MCF 10A (cell line): ENCODE measurements around the gene FCER2. TPM values are rescaled to one million over a fixed set of nuclear protein-coding genes. Genes with fewer than 3 reads are reported as not detected.

Source experiments
- BruUV-seq: library from RNA; stranded (reverse); fragments of 400-500 nt; replicated peaks from 2 replicates; lab custom pipeline; 2021; lab: Mats Ljungman, UMichigan
- CTCF ChIA-PET: fragments of 300-600 bp; sonication (Branson Sonifier 250); formaldehyde crosslinking; extraction: SDS; loops from one replicate; lab custom pipeline; 2021; ENCODE audit warnings: antibody characterized with exemption, inconsistent platforms; lab: Yijun Ruan, JAX
- POLR2A ChIA-PET: fragments of 300-600, 350-650 bp; sonication (Branson Sonifier 250); formaldehyde crosslinking; extraction: SDS; loops from one replicate; lab custom pipeline; 2020; ENCODE audit warnings: antibody characterized with exemption, inconsistent platforms; lab: Yijun Ruan, JAX
- DNase-seq: peaks from one replicate; pipeline ENCODE4 v3.0.0-alpha.2; 2018; ENCODE audit not compliant: unreplicated experiment
- H3K27ac Mint-ChIP-seq: one replicate; pipeline ENCODE4 v1.8.0; 2022; ENCODE audit warnings: mild to moderate bottlenecking, low read depth, mixed read lengths; ENCODE audit not compliant: unreplicated experiment
- H3K27me3 Mint-ChIP-seq: one replicate; pipeline ENCODE4 v1.8.0; 2022; ENCODE audit warnings: mixed read lengths; ENCODE audit not compliant: insufficient read depth, unreplicated experiment
- H3K36me3 Mint-ChIP-seq: one replicate; pipeline ENCODE4 v1.8.0; 2022; ENCODE audit warnings: mild to moderate bottlenecking, moderate library complexity, mixed read lengths; ENCODE audit not compliant: insufficient read depth, unreplicated experiment
- H3K4me1 Mint-ChIP-seq: one replicate; pipeline ENCODE4 v1.8.0; 2022; ENCODE audit warnings: mixed read lengths; ENCODE audit not compliant: insufficient read depth, unreplicated experiment
- H3K4me3 Mint-ChIP-seq: one replicate; pipeline ENCODE4 v1.8.0; 2022; ENCODE audit warnings: mild to moderate bottlenecking, moderate library complexity, mixed read lengths; ENCODE audit not compliant: unreplicated experiment
- H3K9me3 Mint-ChIP-seq: one replicate; pipeline ENCODE4 v1.8.0; 2022; ENCODE audit warnings: mixed read lengths; ENCODE audit not compliant: unreplicated experiment
- intact Hi-C: fragments of 100-400 bp; cut with micrococcal nuclease; formaldehyde crosslinking; loops from 2 replicates; pipeline ENCODE4 v1.14.1; 2022
- total RNA-seq: library from RNA; stranded (reverse); gene quantifications from 2 replicates; pipeline ENCODE4 v1.2.3, GENCODE V29; 2022
- TF ChIP-seq, protein P1 (sequence below): fragments of 200-600 bp; IDR thresholded peaks from one replicate; pipeline ENCODE4 v1.8.0; 2022; ENCODE audit warnings: antibody characterized with exemption, mild to moderate bottlenecking; ENCODE audit not compliant: unreplicated experiment

FCER2 gene
- total RNA-seq, 1 experiment from 2014 or later: not detected

DNA sequence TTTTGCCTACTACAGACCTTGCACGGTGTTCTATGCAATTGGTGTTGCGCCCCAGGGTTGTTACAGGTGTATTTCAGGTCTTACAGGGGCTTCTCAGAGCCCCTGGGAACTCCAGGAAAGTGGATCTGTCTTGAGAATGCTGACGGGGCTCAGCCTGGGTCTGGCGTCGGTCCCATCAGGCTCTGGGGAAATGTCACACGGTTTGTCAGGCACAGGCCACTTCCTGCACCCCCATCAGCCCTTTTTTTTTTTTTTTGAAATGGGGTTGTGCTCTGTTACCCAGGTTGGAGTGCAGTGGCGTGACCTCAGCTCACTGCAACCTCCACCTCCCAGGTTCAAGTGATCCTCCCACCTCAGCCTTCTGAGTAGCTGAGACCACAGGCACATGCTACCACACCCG, 16.7 kb upstream of the FCER2 start:
- POLR2A ChIA-PET: no interaction called here
- H3K4me3 Mint-ChIP-seq: no peak overlapping the region
- CTCF ChIA-PET: interaction anchor here (0.7 to 1.1 kb wide), 2 partner anchors 15 to 364 kb away, joined by 3 to 5 read pairs; no protein-coding TSS in a partner anchor
- intact Hi-C loops: no loop called here
- TF ChIP-seq, protein P1, sequence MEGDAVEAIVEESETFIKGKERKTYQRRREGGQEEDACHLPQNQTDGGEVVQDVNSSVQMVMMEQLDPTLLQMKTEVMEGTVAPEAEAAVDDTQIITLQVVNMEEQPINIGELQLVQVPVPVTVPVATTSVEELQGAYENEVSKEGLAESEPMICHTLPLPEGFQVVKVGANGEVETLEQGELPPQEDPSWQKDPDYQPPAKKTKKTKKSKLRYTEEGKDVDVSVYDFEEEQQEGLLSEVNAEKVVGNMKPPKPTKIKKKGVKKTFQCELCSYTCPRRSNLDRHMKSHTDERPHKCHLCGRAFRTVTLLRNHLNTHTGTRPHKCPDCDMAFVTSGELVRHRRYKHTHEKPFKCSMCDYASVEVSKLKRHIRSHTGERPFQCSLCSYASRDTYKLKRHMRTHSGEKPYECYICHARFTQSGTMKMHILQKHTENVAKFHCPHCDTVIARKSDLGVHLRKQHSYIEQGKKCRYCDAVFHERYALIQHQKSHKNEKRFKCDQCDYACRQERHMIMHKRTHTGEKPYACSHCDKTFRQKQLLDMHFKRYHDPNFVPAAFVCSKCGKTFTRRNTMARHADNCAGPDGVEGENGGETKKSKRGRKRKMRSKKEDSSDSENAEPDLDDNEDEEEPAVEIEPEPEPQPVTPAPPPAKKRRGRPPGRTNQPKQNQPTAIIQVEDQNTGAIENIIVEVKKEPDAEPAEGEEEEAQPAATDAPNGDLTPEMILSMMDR: no peak
- no peaks in the 10 kb centered on the region for H3K4me1 Mint-ChIP-seq
- H3K27me3 Mint-ChIP-seq: no peaks in the 10 kb centered on the region
- no TSS peak for BruUV-seq
- H3K27ac Mint-ChIP-seq: no peak overlapping the region
- no peak for DNase-seq
- no peaks in the 10 kb centered on the region for H3K9me3 Mint-ChIP-seq
- H3K36me3 Mint-ChIP-seq: no peaks in the 10 kb centered on the region

DNA sequence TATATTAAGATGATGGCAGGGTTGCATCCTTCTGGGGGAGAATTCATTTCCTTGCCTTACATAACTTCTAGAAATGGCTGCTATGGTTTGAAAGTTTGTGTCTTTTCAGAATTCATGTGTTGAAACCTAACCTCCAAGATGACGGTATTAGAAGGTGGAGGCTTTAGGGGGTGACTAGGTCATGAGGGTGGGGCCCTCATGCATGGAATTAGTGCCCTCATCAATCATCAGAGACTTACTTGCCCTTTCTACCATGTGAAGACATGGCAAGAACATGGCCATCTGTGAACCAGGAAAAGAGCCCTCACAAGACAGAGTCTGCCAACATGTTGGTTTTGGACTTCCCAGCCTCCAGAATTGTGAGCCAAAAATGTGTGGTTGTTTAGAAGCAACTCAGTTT, 14.8 kb upstream of the FCER2 start:
- H3K27ac Mint-ChIP-seq: no peak overlapping the region
- no peaks in the 10 kb centered on the region for H3K9me3 Mint-ChIP-seq
- H3K4me1 Mint-ChIP-seq: no peaks in the 10 kb centered on the region
- intact Hi-C loops: no loop called here
- H3K27me3 Mint-ChIP-seq: no peaks in the 10 kb centered on the region
- H3K36me3 Mint-ChIP-seq: no peaks in the 10 kb centered on the region
- DNase-seq: no peak
- no peak overlapping the region for H3K4me3 Mint-ChIP-seq
- TF ChIP-seq, protein P1: no peak
- BruUV-seq: no TSS peak
- CTCF ChIA-PET: interaction anchor here (0.6 kb wide), 1 partner anchor 885 kb away, joined by 3 read pairs; no protein-coding TSS in a partner anchor
- POLR2A ChIA-PET: no interaction called here

DNA sequence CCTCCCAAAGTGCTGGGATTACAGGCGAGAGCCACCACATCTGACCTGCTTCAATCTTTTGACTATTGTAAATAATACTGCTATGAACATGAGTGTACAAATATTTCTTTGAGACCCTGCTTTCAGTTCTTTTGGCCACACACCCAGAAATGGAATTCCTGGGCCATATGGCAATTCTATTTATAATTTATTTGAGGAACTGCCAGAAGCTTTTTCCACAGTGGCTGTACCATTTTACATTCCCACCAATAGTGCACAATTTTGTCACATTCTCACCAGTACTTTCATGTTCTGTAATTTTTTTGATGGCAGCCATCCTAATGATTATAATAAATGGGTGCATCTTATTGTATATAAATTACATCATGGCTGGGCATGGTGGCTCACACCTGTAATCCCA, 13.7 kb upstream of the FCER2 start:
- ChIA-PET CTCF (no interaction called here), POLR2A (no interaction called here)
- Mint-ChIP-seq H3K4me3 (no peak overlapping the region), H3K36me3 (no peaks in the 10 kb centered on the region), H3K27ac (no peak overlapping the region), H3K9me3 (no peaks in the 10 kb centered on the region), H3K4me1 (no peaks in the 10 kb centered on the region), H3K27me3 (no peaks in the 10 kb centered on the region)
- DNase-seq: no peak
- TF ChIP-seq, protein P1: no peak
- BruUV-seq: no TSS peak
- intact Hi-C loops: no loop called here

DNA sequence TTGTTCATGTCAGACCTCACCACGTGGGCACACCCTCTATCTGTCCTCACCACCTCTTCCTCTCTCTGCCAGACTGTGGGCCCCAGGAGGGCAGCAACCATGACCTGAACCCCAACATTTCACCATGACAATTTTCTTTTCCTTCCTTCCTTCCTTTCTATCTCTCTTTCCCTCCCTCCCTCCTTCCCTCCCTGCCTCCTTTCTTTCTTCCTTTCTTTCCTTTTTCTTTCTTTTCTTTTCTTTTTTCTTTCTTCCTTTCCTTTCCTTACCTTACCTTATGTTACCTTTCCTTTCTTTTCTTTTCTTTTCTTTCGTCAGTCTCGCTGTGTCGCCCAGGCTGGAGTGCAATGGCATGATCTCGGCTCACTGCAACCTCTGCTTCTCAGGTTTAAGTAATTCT, 8.7 kb upstream of the FCER2 start:
- Mint-ChIP-seq H3K9me3 (no peaks in the 10 kb centered on the region), H3K27ac (no peak overlapping the region), H3K36me3 (no peaks in the 10 kb centered on the region), H3K4me1 (no peaks in the 10 kb centered on the region), H3K4me3 (no peak overlapping the region), H3K27me3 (peaks cover 16% of the 10 kb centered on the region)
- ChIA-PET CTCF (interaction anchor here (0.6 to 1.0 kb wide), 2 partner anchors 142 to 563 kb away, joined by 3 to 4 read pairs; no protein-coding TSS in a partner anchor), POLR2A (no interaction called here)
- intact Hi-C loops: no loop called here
- TF ChIP-seq, protein P1: no peak
- no TSS peak for BruUV-seq
- DNase-seq: no peak
